ENCODE data around the gene MEOX2.

DNA sequence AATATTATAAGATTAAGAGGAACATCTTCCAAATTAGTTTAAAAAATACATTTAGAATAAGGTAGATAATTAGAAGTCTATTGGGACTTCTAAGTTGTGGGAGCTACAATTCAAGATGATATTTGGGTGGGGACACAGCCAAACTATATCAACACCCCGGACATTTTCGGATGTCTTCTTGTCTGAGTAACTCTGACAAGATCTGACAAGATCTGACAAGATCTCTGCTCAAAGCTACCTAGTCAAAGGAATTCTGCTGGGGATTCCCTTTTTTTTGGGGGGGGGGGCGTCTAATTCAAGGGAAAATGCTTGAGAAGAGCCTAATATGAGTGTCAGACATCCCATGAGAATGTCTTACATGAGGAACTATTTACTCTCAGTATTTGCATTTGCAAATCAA, 119.4 kb downstream of the MEOX2 start:
- no peak for TF ChIP-seq EZH2 (IDR thresholded peaks at IDR 0.05; ENCODE audit: insufficient read depth, low read length)
- TF ChIP-seq, protein P1, sequence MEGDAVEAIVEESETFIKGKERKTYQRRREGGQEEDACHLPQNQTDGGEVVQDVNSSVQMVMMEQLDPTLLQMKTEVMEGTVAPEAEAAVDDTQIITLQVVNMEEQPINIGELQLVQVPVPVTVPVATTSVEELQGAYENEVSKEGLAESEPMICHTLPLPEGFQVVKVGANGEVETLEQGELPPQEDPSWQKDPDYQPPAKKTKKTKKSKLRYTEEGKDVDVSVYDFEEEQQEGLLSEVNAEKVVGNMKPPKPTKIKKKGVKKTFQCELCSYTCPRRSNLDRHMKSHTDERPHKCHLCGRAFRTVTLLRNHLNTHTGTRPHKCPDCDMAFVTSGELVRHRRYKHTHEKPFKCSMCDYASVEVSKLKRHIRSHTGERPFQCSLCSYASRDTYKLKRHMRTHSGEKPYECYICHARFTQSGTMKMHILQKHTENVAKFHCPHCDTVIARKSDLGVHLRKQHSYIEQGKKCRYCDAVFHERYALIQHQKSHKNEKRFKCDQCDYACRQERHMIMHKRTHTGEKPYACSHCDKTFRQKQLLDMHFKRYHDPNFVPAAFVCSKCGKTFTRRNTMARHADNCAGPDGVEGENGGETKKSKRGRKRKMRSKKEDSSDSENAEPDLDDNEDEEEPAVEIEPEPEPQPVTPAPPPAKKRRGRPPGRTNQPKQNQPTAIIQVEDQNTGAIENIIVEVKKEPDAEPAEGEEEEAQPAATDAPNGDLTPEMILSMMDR (IDR thresholded peaks at IDR 0.05; ENCODE audit: insufficient read depth, low read depth, low read length) = no peak

Measured in astrocyte (in vitro differentiated cells and primary cell).